ENCODE data around the gene ARMC3.

DNA sequence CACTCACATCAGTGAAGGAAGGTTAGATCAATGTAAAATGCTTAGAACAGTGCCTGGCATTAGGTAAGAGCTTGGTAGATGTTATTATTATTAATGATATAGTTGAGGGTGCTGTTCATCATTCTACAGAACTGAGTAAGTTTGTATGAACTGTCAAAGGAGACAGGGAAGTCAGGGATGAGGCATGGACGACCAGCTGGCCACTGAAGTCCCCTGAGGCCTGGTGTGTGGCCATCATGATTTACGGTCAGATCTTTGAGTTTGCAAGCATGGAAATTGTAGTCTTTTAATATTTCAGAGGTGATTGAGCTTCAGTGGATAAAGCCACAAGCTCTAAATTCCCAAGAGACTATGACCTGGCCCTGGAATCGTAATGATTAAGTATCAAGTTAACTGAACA, 6.9 kb downstream of the ARMC3 start:
- TF ChIP-seq, protein P1, sequence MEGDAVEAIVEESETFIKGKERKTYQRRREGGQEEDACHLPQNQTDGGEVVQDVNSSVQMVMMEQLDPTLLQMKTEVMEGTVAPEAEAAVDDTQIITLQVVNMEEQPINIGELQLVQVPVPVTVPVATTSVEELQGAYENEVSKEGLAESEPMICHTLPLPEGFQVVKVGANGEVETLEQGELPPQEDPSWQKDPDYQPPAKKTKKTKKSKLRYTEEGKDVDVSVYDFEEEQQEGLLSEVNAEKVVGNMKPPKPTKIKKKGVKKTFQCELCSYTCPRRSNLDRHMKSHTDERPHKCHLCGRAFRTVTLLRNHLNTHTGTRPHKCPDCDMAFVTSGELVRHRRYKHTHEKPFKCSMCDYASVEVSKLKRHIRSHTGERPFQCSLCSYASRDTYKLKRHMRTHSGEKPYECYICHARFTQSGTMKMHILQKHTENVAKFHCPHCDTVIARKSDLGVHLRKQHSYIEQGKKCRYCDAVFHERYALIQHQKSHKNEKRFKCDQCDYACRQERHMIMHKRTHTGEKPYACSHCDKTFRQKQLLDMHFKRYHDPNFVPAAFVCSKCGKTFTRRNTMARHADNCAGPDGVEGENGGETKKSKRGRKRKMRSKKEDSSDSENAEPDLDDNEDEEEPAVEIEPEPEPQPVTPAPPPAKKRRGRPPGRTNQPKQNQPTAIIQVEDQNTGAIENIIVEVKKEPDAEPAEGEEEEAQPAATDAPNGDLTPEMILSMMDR (conservative IDR thresholded peaks at IDR 0.05; ENCODE audit: low read depth in 2 of 2) = no peak
- no peak for TF ChIP-seq EZH2phosphoT487 (IDR thresholded peaks at IDR 0.05; ENCODE audit: unreplicated experiment)
- TF ChIP-seq JUNB (IDR thresholded peaks at IDR 0.05; ENCODE audit: unreplicated experiment) = no peak
- TF ChIP-seq ZNF331 (CRISPR knock-in tag; IDR thresholded peaks at IDR 0.05; ENCODE audit: low read depth) = no peak
- no peak for TF ChIP-seq EZH2 (IDR thresholded peaks at IDR 0.05; ENCODE audit: low read depth, unreplicated experiment)
- TF ChIP-seq, protein P2, sequence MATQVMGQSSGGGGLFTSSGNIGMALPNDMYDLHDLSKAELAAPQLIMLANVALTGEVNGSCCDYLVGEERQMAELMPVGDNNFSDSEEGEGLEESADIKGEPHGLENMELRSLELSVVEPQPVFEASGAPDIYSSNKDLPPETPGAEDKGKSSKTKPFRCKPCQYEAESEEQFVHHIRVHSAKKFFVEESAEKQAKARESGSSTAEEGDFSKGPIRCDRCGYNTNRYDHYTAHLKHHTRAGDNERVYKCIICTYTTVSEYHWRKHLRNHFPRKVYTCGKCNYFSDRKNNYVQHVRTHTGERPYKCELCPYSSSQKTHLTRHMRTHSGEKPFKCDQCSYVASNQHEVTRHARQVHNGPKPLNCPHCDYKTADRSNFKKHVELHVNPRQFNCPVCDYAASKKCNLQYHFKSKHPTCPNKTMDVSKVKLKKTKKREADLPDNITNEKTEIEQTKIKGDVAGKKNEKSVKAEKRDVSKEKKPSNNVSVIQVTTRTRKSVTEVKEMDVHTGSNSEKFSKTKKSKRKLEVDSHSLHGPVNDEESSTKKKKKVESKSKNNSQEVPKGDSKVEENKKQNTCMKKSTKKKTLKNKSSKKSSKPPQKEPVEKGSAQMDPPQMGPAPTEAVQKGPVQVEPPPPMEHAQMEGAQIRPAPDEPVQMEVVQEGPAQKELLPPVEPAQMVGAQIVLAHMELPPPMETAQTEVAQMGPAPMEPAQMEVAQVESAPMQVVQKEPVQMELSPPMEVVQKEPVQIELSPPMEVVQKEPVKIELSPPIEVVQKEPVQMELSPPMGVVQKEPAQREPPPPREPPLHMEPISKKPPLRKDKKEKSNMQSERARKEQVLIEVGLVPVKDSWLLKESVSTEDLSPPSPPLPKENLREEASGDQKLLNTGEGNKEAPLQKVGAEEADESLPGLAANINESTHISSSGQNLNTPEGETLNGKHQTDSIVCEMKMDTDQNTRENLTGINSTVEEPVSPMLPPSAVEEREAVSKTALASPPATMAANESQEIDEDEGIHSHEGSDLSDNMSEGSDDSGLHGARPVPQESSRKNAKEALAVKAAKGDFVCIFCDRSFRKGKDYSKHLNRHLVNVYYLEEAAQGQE (IDR thresholded peaks at IDR 0.05; ENCODE audit: unreplicated experiment) = no peak
- TF ChIP-seq, protein P3, sequence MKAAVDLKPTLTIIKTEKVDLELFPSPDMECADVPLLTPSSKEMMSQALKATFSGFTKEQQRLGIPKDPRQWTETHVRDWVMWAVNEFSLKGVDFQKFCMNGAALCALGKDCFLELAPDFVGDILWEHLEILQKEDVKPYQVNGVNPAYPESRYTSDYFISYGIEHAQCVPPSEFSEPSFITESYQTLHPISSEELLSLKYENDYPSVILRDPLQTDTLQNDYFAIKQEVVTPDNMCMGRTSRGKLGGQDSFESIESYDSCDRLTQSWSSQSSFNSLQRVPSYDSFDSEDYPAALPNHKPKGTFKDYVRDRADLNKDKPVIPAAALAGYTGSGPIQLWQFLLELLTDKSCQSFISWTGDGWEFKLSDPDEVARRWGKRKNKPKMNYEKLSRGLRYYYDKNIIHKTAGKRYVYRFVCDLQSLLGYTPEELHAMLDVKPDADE (IDR thresholded peaks at IDR 0.05) = no peak

All from GM23338 (cell line).